Measurements from ENCODE around the gene FAF1. TPM values are rescaled to one million over a fixed set of nuclear protein-coding genes. Genes with fewer than 3 reads are reported as not detected.

Gene FAF1
- total RNA-seq, 2 donors from 2014 or later = 71.2 to 76.8 TPM

- ATAC-seq (no peak), DNase-seq (no peak)
- intact Hi-C loops (cut with DNase I) = no loop called here
Measured at GRCh38 chr1:50503515-50503914, 456.6 kb downstream of the FAF1 start.

- intact Hi-C loops (cut with DNase I) = no loop called here
- DNase-seq = no peak
- no peak for ATAC-seq
Measured at GRCh38 chr1:50502147-50502546, 457.9 kb downstream of the FAF1 start.

- ATAC-seq (no peak), DNase-seq (no peak)
- intact Hi-C loops (cut with DNase I) = no loop called here
Measured at GRCh38 chr1:50497007-50497406, 463.1 kb downstream of the FAF1 start.

- DNase-seq (no peak), ATAC-seq (no peak)
- intact Hi-C loops (cut with DNase I) = no loop called here
Measured at GRCh38 chr1:50493710-50494109, 466.4 kb downstream of the FAF1 start.

GRCh38 chr1:50492142-50492541 is 467.9 kb downstream of the FAF1 start:
- intact Hi-C loops (cut with DNase I) = no loop called here
- no peak for DNase-seq
- ATAC-seq = no peak

- intact Hi-C loops (cut with DNase I) = no loop called here
- no peak for DNase-seq
- ATAC-seq = no peak
Measured at GRCh38 chr1:50491142-50491541, 468.9 kb downstream of the FAF1 start.

- intact Hi-C loops (cut with DNase I) = no loop called here
- DNase-seq (no peak), ATAC-seq (no peak)
Measured at GRCh38 chr1:50490640-50491039, 469.4 kb downstream of the FAF1 start.

GRCh38 chr1:50488876-50489275 is 471.2 kb downstream of the FAF1 start:
- ATAC-seq (no peak), DNase-seq (no peak)
- intact Hi-C loops (cut with DNase I) = no loop called here

GRCh38 chr1:50488356-50488755 is 471.7 kb downstream of the FAF1 start:
- intact Hi-C loops (cut with DNase I) = no loop called here
- no peak for ATAC-seq

GRCh38 chr1:50487725-50488124 is 472.3 kb downstream of the FAF1 start:
- intact Hi-C loops (cut with DNase I) = no loop called here
- ATAC-seq (no peak), DNase-seq (no peak)

More at GRCh38 chr1:50488356-50488755, 471.7 kb downstream of the FAF1 start:
- no peak for DNase-seq

- intact Hi-C loops (cut with DNase I) = no loop called here
- ATAC-seq (no peak), DNase-seq (no peak)
Measured at GRCh38 chr1:50481142-50481736, 478.8 kb downstream of the FAF1 start.

GRCh38 chr1:50476800-50477199 is 483.3 kb downstream of the FAF1 start:
- ATAC-seq (no peak), DNase-seq (no peak)
- intact Hi-C loops (cut with DNase I) = no loop called here

GRCh38 chr1:50474859-50475809 is 484.9 kb downstream of the FAF1 start:
- DNase-seq (no peak), ATAC-seq (no peak)
- intact Hi-C loops (cut with DNase I) = no loop called here

- no peak for DNase-seq
- intact Hi-C loops (cut with DNase I) = no loop called here
- no peak for ATAC-seq
Measured at GRCh38 chr1:50473513-50473912, 486.6 kb downstream of the FAF1 start.

GRCh38 chr1:50471967-50472366 is 488.1 kb downstream of the FAF1 start:
- DNase-seq (no peak), ATAC-seq (no peak)
- intact Hi-C loops (cut with DNase I) = no loop called here

- no peak for DNase-seq
- ATAC-seq = no peak
- intact Hi-C loops (cut with DNase I) = no loop called here
Measured at GRCh38 chr1:50462964-50463363, 497.1 kb downstream of the FAF1 start.

GRCh38 chr1:50458507-50458906 is 501.6 kb downstream of the FAF1 start:
- intact Hi-C loops (cut with DNase I) = no loop called here
- ATAC-seq = no peak
- DNase-seq = no peak

- DNase-seq (no peak), ATAC-seq (no peak)
- intact Hi-C loops (cut with DNase I) = no loop called here
Measured at GRCh38 chr1:50454911-50455310, 505.2 kb downstream of the FAF1 start.

GRCh38 chr1:50453266-50453665 is 506.8 kb downstream of the FAF1 start:
- no peak for DNase-seq
- intact Hi-C loops (cut with DNase I) = no loop called here

GRCh38 chr1:50452700-50453099 is 507.4 kb downstream of the FAF1 start:
- no peak for ATAC-seq
- intact Hi-C loops (cut with DNase I) = no loop called here
- no peak for DNase-seq

More at GRCh38 chr1:50453266-50453665, 506.8 kb downstream of the FAF1 start:
- no peak for ATAC-seq

Data from left cardiac atrium (tissue), 4 donors.